ENCODE results near the gene SIPA1. TPM values are rescaled to one million over a fixed set of nuclear protein-coding genes. Genes with fewer than 3 reads are reported as not detected.

The SIPA1 gene
- total and polyA plus RNA-seq, 8 donors = 11.2 to 52.2 (median 22.1) TPM

- H3K4me1 ChIP-seq = peaks cover 13 to 25% (median 24%) of the 10 kb centered on the region in 3 donors
- no peaks in the 10 kb centered on the region for H3K27me3 ChIP-seq
- ATAC-seq (peak; percentile 78 to 90 (median 82)), DNase-seq (peak; percentile 99 to 100 (median 100)), FAIRE-seq (peak; percentile 99)
- peaks cover 6 to 22% (median 18%) of the 10 kb centered on the region in 3 donors for H3K36me3 ChIP-seq
- WGBS, 2 donors = 0% methylated on average over 48 to 55 of the region's 55 CpGs
- no peaks in the 10 kb centered on the region for H3K9me3 ChIP-seq
- H3K27ac ChIP-seq = peak within 1 kb of the TSS; percentile 88 to 94 (median 92)
- intact Hi-C loops (cut with DNase I) = no loop called here
- no peak for TF ChIP-seq CTCF (IDR thresholded peaks at IDR 0.05)
- peak within 1 kb of the TSS; percentile 88 to 96 (median 94) for H3K4me3 ChIP-seq
Observed at GRCh38 chr11:65615229-65615949, 22.5 kb upstream of the SIPA1 start, which contains the start of gene PCNX3. Gene PCNX3, plus strand, starts transcription at chr11:65615776. Its CDS starts 536 bp downstream, at chr11:65616312.

- intact Hi-C loops (cut with DNase I) = no loop called here
- peaks cover 6 to 22% (median 18%) of the 10 kb centered on the region in 3 donors for H3K36me3 ChIP-seq
- no peaks in the 10 kb centered on the region for H3K9me3 ChIP-seq
- H3K4me1 ChIP-seq = peaks cover 13 to 25% (median 24%) of the 10 kb centered on the region in 3 donors
- TF ChIP-seq CTCF (IDR thresholded peaks at IDR 0.05) = no peak
- FAIRE-seq (no peak), DNase-seq (no peak), ATAC-seq (no peak)
- WGBS, 2 donors = 1 to 2% methylated on average over 39 to 50 of the region's 50 CpGs
- H3K4me3 ChIP-seq = peak overlapping the region; percentile 88 to 96 (median 92)
- H3K27me3 ChIP-seq = no peaks in the 10 kb centered on the region
- H3K27ac ChIP-seq = peak overlapping the region; percentile 59 to 88 (median 70)
Observed at GRCh38 chr11:65615950-65616574, 21.8 kb upstream of the SIPA1 start.

- FAIRE-seq (no peak), DNase-seq (peak in 1 of 6 donors; percentile 32), ATAC-seq (no peak)
- Histone ChIP-seq H3K4me3 (peak overlapping the region; percentile 88 to 96 (median 92)), H3K27ac (peak overlapping the region in 1 of 4 donors; percentile 64), H3K9me3 (no peaks in the 10 kb centered on the region), H3K27me3 (no peaks in the 10 kb centered on the region), H3K4me1 (peaks cover 13 to 25% (median 24%) of the 10 kb centered on the region in 3 donors), H3K36me3 (peaks cover 6 to 22% (median 18%) of the 10 kb centered on the region in 3 donors)
- no peak for TF ChIP-seq CTCF (IDR thresholded peaks at IDR 0.05)
- intact Hi-C loops (cut with DNase I) = no loop called here
- WGBS, 2 donors = 24 to 33% methylated on average over 10 of the region's 10 CpGs
Observed at GRCh38 chr11:65616575-65617001, 21.3 kb upstream of the SIPA1 start.

GRCh38 chr11:65617136-65617850 lies 20.6 kb upstream of the SIPA1 start:
- TF ChIP-seq CTCF (IDR thresholded peaks at IDR 0.05) = no peak
- no peak overlapping the region for H3K27ac ChIP-seq
- intact Hi-C loops (cut with DNase I) = no loop called here
- peak overlapping the region in 1 of 4 donors; percentile 96 for H3K4me3 ChIP-seq
- H3K9me3 ChIP-seq = no peaks in the 10 kb centered on the region
- ATAC-seq (no peak), DNase-seq (peak in 2 of 6 donors; percentile 35 to 55), FAIRE-seq (no peak)
- no peaks in the 10 kb centered on the region for H3K27me3 ChIP-seq
- WGBS, 2 donors = 85 to 88% methylated on average over 17 of the region's 17 CpGs
- H3K36me3 ChIP-seq = peaks cover 6 to 25% (median 18%) of the 10 kb centered on the region in 3 donors
- peaks cover 11 to 18% (median 17%) of the 10 kb centered on the region in 3 donors for H3K4me1 ChIP-seq
